WI38 (cell line): ENCODE measurements around the gene INTS1.

Experiments
- H3K4me3 ChIP-seq: 2 replicates; pipeline ENCODE4 v1.5.1; 2011; ENCODE audit warnings: low read depth, mild to moderate bottlenecking, control low read depth, low read length
- CTCF ChIP-seq: IDR thresholded peaks from 2 replicates; pipeline ENCODE4 v1.5.1; 2012; ENCODE audit warnings: low read depth, mild to moderate bottlenecking, control low read depth, low read length

Gene INTS1

GRCh38 chr7:1494447-1494846, 9.7 kb downstream of the INTS1 start:
- no peak overlapping the region for H3K4me3 ChIP-seq
- TF ChIP-seq CTCF = no peak

- TF ChIP-seq CTCF = no peak
- H3K4me3 ChIP-seq = no peak overlapping the region
Observed at GRCh38 chr7:1493571-1493970, 10.6 kb downstream of the INTS1 start.

GRCh38 chr7:1493129-1493528, 11.1 kb downstream of the INTS1 start:
- TF ChIP-seq CTCF = no peak

GRCh38 chr7:1492640-1493039, 11.5 kb downstream of the INTS1 start:
- TF ChIP-seq CTCF = no peak
- H3K4me3 ChIP-seq = no peak overlapping the region

More at GRCh38 chr7:1493129-1493528, 11.1 kb downstream of the INTS1 start:
- no peak overlapping the region for H3K4me3 ChIP-seq

- TF ChIP-seq CTCF = no peak
- no peak overlapping the region for H3K4me3 ChIP-seq
Observed at GRCh38 chr7:1492221-1492620, 12.0 kb downstream of the INTS1 start.

GRCh38 chr7:1490837-1491236, 13.4 kb downstream of the INTS1 start:
- H3K4me3 ChIP-seq = no peak overlapping the region
- TF ChIP-seq CTCF = no peak

- H3K4me3 ChIP-seq = no peak overlapping the region
- no peak for TF ChIP-seq CTCF
Observed at GRCh38 chr7:1489336-1489735, 14.9 kb downstream of the INTS1 start.
